HPDE6-E6E7 (cell line): ENCODE measurements around the gene ISY1.
"Not testable (repeated sequence)": the region's sequence is repeated elsewhere in the genome, so short reads cannot be mapped to it uniquely, and the experiment has no call there.

Experiments
- DNase-seq: peaks from one replicate; pipeline ENCODE4 v3.0.0; 2011; ENCODE audit warnings: missing footprints; ENCODE audit errors: extremely low spot score

Gene ISY1

GRCh38 chr3:129166579-129167332 lies 5.9 kb upstream of the ISY1 start:
- no peak for DNase-seq

- DNase-seq: not testable (repeated sequence)
Measured at GRCh38 chr3:129165594-129165993, 4.7 kb upstream of the ISY1 start.

- DNase-seq: no peak
Measured at GRCh38 chr3:129164500-129164899, 3.6 kb upstream of the ISY1 start.

GRCh38 chr3:129162729-129163579 lies 2.1 kb upstream of the ISY1 start:
- no peak for DNase-seq

GRCh38 chr3:129161860-129162271 lies 1.0 kb upstream of the ISY1 start:
- peak; percentile 45 for DNase-seq

- DNase-seq: no peak
Measured at GRCh38 chr3:129144786-129145185, 16.1 kb downstream of the ISY1 start.

- not testable (repeated sequence) for DNase-seq
Measured at GRCh38 chr3:129141011-129141410, 19.9 kb downstream of the ISY1 start.

GRCh38 chr3:129139911-129140310 lies 21.0 kb downstream of the ISY1 start:
- no peak for DNase-seq

GRCh38 chr3:129136275-129136674 lies 24.6 kb downstream of the ISY1 start:
- not testable (repeated sequence) for DNase-seq

GRCh38 chr3:129132097-129132866 lies 28.6 kb downstream of the ISY1 start:
- DNase-seq: no peak

- DNase-seq: no peak
Measured at GRCh38 chr3:129131465-129132088, 29.3 kb downstream of the ISY1 start.

GRCh38 chr3:129130291-129130813 lies 30.5 kb downstream of the ISY1 start:
- no peak for DNase-seq

GRCh38 chr3:129128357-129129155 lies 32.3 kb downstream of the ISY1 start:
- DNase-seq: no peak

GRCh38 chr3:129126726-129127280 lies 34.1 kb downstream of the ISY1 start:
- no peak for DNase-seq

- DNase-seq: peak; percentile 55
Measured at GRCh38 chr3:129123314-129124060, 37.4 kb downstream of the ISY1 start.

- no peak for DNase-seq
Measured at GRCh38 chr3:129122412-129123011, 38.4 kb downstream of the ISY1 start.

- DNase-seq: peak; percentile 91
Measured at GRCh38 chr3:129121792-129122411, 39.0 kb downstream of the ISY1 start, which contains the start of gene RAB43. Gene RAB43, minus strand, starts transcription at chr3:129121804. Its CDS starts 315 bp downstream, at chr3:129121489.

- DNase-seq: no peak
Measured at GRCh38 chr3:129121016-129121791, 39.7 kb downstream of the ISY1 start.
